ENCODE results near the gene MYO3A.

The MYO3A gene

GRCh38 chr10:26216585-26217395 is 282.8 kb downstream of the MYO3A start, which contains the start of gene GAD2:
Gene GAD2 (plus strand): TSS chr10:26216774. CDS start chr10:26216810, 36 bp downstream.
- no peak for DNase-seq

GRCh38 chr10:26217396-26218086 is 283.5 kb downstream of the MYO3A start:
- no peak for DNase-seq

- DNase-seq = no peak
Observed at GRCh38 chr10:26219676-26220075, 285.6 kb downstream of the MYO3A start.

GRCh38 chr10:26220901-26221300 is 286.9 kb downstream of the MYO3A start:
- DNase-seq = no peak

- no peak for DNase-seq
Observed at GRCh38 chr10:26221541-26221940, 287.5 kb downstream of the MYO3A start.

- no peak for DNase-seq
Observed at GRCh38 chr10:26222563-26222962, 288.5 kb downstream of the MYO3A start.

GRCh38 chr10:26225322-26225721 is 291.3 kb downstream of the MYO3A start:
- DNase-seq = no peak

- DNase-seq = no peak
Observed at GRCh38 chr10:26227786-26228185, 293.8 kb downstream of the MYO3A start.

GRCh38 chr10:26232174-26232573 is 298.1 kb downstream of the MYO3A start:
- no peak for DNase-seq

- no peak for DNase-seq
Observed at GRCh38 chr10:26235761-26236160, 301.7 kb downstream of the MYO3A start.

GRCh38 chr10:26238378-26238777 is 304.3 kb downstream of the MYO3A start:
- DNase-seq = no peak

GRCh38 chr10:26242706-26243350 is 308.8 kb downstream of the MYO3A start:
- DNase-seq = no peak

GRCh38 chr10:26243351-26243720 is 309.3 kb downstream of the MYO3A start:
- DNase-seq = no peak

GRCh38 chr10:26249681-26250080 is 315.7 kb downstream of the MYO3A start:
- no peak for DNase-seq

GRCh38 chr10:26251925-26252324 is 317.9 kb downstream of the MYO3A start:
- DNase-seq = no peak

GRCh38 chr10:26254616-26255015 is 320.6 kb downstream of the MYO3A start:
- DNase-seq = no peak

- no peak for DNase-seq
Observed at GRCh38 chr10:26259341-26259740, 325.3 kb downstream of the MYO3A start.
